Measurements from ENCODE around the gene RIC3.

The RIC3 gene

DNA sequence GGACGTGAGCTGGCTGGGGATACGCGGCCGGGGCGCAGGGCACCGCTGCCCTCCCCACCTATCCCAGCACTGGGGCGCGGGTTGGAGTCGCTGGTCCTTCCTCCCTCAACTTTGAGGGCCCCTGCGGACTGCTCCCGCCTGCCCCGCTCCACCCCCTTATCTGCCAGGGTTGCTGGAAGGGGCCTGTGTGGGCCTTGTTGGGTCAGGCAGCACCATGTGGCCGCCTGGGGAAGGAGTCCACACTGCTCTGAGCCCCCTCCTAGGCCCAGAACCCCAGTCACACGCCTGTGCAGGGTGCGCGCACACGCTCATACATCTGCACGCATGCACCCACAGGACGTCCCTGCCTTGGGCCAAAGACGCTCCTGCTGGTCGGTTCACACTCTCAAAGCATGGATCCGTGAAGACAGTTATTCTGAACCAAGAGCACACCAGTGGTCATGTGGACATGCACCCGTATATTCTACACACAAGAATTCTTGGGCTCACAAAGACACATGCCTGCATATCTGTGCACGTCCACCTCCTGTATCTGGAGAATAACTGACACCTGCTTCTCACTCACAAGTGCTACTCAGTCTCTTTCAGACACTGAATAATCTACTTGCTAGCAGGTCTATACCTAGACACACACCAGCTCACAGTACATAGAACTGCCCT is 87.1 kb downstream of the RIC3 start:
- Histone ChIP-seq H3K4me1 (ENCODE audit: control insufficient read depth, insufficient read depth, low read length) (peaks cover 16% of the 10 kb centered on the region), H3K27me3 (ENCODE audit: control insufficient read depth, insufficient read depth, low read length) (no peaks in the 10 kb centered on the region; the same call in 1 of the 2 replicates), H3K36me3 (ENCODE audit: control insufficient read depth, insufficient read depth, low read length) (no peaks in the 10 kb centered on the region), H3K4me3 (ENCODE audit: low read length) (peak overlapping the region; percentile 42; the same call in 1 of the 2 replicates), H3K27ac (ENCODE audit: low read length) (no peak overlapping the region), H3K9me3 (ENCODE audit: control insufficient read depth, insufficient read depth, low read length) (no peaks in the 10 kb centered on the region)
- no CpG with 5 or more reads among the region's 24 CpGs for WGBS (ENCODE audit: insufficient coverage, insufficient read length)
- no peak for DNase-seq (ENCODE audit: low read depth, low spot score)

DNA sequence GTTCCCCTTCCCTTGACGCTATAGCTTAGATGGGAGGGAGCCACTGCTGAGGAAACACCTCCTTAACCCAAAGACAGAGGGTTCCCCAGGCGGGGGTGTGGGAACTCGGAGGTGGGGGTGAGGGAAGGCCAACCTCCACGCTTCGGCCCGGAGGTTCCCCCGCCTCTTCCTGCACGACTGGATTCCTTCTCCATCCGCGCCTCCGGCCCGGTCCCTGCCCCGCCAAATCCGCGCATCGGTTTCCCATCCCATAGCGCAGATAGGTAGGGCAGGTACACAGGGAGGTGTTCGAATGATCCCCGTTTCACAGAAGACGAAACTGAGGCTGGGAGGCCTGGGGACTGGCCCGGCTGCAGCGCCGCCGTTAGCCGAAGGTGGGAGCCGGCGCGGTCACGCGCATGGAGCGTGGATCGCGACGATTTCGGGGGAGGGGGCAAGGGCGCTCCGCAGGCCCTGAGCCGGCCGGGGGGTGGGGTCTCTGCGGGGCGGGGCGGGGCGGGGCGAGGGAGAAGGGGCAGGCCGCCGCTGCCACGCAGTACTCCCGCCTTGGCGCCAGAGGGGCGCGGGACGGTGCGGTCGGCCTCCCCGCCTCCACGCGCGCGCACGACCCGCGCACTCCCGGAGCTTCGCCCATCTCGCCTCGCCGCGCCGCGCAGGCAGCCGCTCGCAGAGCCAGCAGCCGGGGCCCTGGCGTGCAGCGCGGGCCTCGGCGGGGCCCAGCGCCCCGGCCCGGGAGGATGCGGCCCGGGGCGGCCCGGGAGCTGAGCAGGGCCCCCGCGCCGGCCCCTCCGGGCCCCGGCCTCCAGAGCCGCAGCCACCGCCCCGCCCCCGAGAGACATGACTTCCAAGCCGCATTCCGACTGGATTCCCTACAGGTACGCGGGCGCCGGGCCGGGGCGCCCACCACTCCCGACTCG is 87.9 kb downstream of the RIC3 start, which contains the start of gene TUB:
TUB (plus strand) TSS at position 538 of the 917 bp plus-strand sequence; CDS start at position 838, 300 bp downstream.
- peaks cover 16% of the 10 kb centered on the region for H3K4me1 ChIP-seq (ENCODE audit: control insufficient read depth, insufficient read depth, low read length)
- no peak for DNase-seq (ENCODE audit: low read depth, low spot score)
- H3K36me3 ChIP-seq (ENCODE audit: control insufficient read depth, insufficient read depth, low read length) = no peaks in the 10 kb centered on the region
- H3K4me3 ChIP-seq (ENCODE audit: low read length) = peak within 1 kb of the TSS; percentile 42; the same call in 1 of the 2 replicates
- no peaks in the 10 kb centered on the region; the same call in 1 of the 2 replicates for H3K27me3 ChIP-seq (ENCODE audit: control insufficient read depth, insufficient read depth, low read length)
- WGBS (ENCODE audit: insufficient coverage, insufficient read length) = no CpG with 5 or more reads among the region's 104 CpGs
- H3K9me3 ChIP-seq (ENCODE audit: control insufficient read depth, insufficient read depth, low read length) = no peaks in the 10 kb centered on the region
- no peak within 1 kb of the TSS for H3K27ac ChIP-seq (ENCODE audit: low read length)

- WGBS (ENCODE audit: insufficient coverage, insufficient read length) = no CpG with 5 or more reads among the region's 24 CpGs
- Histone ChIP-seq H3K36me3 (ENCODE audit: control insufficient read depth, insufficient read depth, low read length) (no peaks in the 10 kb centered on the region), H3K4me3 (ENCODE audit: low read length) (no peak overlapping the region; the same call in 1 of the 2 replicates), H3K27me3 (ENCODE audit: control insufficient read depth, insufficient read depth, low read length) (no peaks in the 10 kb centered on the region; the same call in 1 of the 2 replicates), H3K9me3 (ENCODE audit: control insufficient read depth, insufficient read depth, low read length) (no peaks in the 10 kb centered on the region), H3K4me1 (ENCODE audit: control insufficient read depth, insufficient read depth, low read length) (peaks cover 14% of the 10 kb centered on the region), H3K27ac (ENCODE audit: low read length) (no peak overlapping the region)
- DNase-seq (ENCODE audit: low read depth, low spot score) = no peak
Measured at GRCh38 chr11:8080069-8080670, 88.7 kb downstream of the RIC3 start.

DNA sequence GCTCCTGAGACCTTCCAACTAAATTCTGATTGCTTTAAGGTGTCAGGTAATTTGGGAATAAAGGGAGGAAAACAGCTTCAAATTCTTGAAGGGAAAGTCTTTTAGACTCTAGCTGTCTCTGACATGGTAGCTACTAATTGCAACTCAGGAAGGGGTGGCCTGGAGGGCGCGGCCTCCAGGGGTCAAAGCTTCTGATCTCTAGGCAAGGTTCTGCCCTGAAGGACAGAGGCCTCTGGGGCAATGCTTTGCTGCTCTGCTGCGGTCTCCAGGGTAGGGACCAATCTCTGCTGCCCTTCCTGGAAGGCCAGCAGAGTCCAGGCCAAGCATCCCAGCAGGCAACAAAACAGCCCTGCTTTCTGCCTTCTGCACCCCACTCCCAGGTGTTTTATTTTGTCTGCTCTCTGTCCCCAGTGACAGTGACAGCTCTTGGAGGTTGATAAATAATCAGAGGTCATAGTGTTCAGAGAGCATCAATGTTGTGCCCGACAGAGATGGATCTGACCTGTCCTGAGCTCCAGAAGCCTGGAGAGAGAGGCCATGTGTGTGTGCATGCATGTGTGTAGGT is 89.6 kb downstream of the RIC3 start:
- Histone ChIP-seq H3K27me3 (ENCODE audit: control insufficient read depth, insufficient read depth, low read length) (no peaks in the 10 kb centered on the region; the same call in 1 of the 2 replicates), H3K36me3 (ENCODE audit: control insufficient read depth, insufficient read depth, low read length) (no peaks in the 10 kb centered on the region), H3K4me3 (ENCODE audit: low read length) (no peak overlapping the region), H3K4me1 (ENCODE audit: control insufficient read depth, insufficient read depth, low read length) (peaks cover 10% of the 10 kb centered on the region), H3K9me3 (ENCODE audit: control insufficient read depth, insufficient read depth, low read length) (no peaks in the 10 kb centered on the region), H3K27ac (ENCODE audit: low read length) (no peak overlapping the region)
- DNase-seq (ENCODE audit: low read depth, low spot score) = no peak
- WGBS (ENCODE audit: insufficient coverage, insufficient read length) = no CpG with 5 or more reads among the region's 4 CpGs

DNA sequence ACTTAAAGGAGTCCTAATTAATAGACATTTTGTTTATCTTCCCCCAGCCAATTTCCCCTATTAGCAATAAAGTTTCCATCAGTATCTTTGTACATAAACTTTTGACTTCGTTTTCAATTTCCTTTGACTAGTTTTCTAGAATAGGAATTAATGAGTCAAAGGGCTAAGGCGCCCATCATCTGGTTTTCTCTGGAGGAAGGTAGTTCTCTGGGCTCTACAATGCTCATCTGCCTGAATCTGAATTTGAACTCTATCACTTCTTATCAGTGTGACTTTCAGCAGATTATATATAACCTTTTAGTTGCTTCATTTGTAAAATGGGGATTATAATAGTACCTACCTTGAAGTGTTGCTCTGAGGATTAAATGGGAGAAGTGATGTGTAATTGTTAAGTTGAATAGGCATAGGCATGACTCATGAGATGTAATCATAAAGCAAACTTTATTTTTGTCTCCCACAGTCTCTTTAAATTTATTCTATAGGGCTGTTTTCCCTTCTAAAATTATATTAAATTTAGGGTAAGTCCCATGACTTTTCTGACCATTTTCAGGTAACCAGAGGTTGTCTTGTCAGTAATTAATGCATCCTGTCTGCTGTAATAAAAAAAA is 93.6 kb downstream of the RIC3 start:
- Histone ChIP-seq H3K4me1 (ENCODE audit: control insufficient read depth, insufficient read depth, low read length) (peaks cover 7% of the 10 kb centered on the region; the same call in 1 of the 2 replicates), H3K27ac (ENCODE audit: low read length) (no peak overlapping the region), H3K27me3 (ENCODE audit: control insufficient read depth, insufficient read depth, low read length) (no peaks in the 10 kb centered on the region), H3K4me3 (ENCODE audit: low read length) (no peak overlapping the region), H3K36me3 (ENCODE audit: control insufficient read depth, insufficient read depth, low read length) (no peaks in the 10 kb centered on the region), H3K9me3 (ENCODE audit: control insufficient read depth, insufficient read depth, low read length) (no peaks in the 10 kb centered on the region)
- DNase-seq (ENCODE audit: low read depth, low spot score) = no peak
- no CpG with 5 or more reads among the region's 2 CpGs for WGBS (ENCODE audit: insufficient coverage, insufficient read length)

DNA sequence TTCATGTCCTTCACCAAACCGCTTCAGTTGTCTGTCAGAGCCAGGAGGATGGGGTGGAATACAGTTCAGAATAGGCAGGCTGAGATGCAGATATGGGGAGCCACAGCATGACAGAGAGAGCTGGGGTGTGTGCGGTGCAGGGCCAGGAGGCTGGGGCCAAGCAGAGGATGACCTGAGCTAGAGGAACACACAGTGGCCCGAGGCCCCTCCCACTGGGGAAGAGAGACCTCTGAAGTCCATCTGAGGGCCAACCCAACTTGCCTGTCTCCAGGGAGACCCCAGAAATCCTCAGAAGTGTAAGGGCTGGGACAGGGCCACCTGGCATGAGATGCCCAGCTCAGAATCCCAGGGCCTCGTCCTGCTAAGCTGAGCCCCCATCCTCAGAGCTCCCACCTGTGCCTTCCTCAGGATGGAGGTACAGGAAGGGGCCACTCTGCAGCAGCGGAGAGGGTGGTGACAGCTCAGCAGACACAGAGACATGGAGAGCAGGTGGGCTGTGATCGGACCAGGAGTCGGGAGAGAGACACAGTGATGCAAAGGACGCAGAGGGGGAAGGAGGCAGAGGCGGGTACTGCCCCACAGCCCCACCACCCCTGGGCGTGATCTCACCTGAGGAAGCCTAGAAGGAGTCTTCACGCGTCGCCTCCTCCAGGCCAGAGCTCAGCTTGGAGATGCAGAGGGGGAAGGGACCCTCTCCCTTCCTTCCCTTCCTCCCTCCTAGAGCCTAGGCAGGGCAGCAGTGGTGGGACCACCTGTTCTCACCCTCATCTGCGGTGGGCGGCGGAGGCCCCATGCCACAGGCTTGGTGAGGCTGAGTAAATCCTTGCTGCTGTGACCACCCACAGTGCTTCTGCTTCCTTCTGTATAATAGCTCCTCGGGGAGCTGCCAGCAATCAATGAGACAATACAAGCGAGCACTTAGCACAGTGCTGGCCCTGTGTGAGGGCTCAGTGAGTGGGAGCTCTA is 96.9 kb downstream of the RIC3 start:
- H3K4me3 ChIP-seq (ENCODE audit: low read length) = no peak overlapping the region
- no peak overlapping the region for H3K27ac ChIP-seq (ENCODE audit: low read length)
- no peaks in the 10 kb centered on the region for H3K27me3 ChIP-seq (ENCODE audit: control insufficient read depth, insufficient read depth, low read length)
- no peaks in the 10 kb centered on the region for H3K36me3 ChIP-seq (ENCODE audit: control insufficient read depth, insufficient read depth, low read length)
- peaks cover 7% of the 10 kb centered on the region for H3K4me1 ChIP-seq (ENCODE audit: control insufficient read depth, insufficient read depth, low read length)
- DNase-seq (ENCODE audit: low read depth, low spot score) = no peak
- WGBS (ENCODE audit: insufficient coverage, insufficient read length) = no CpG with 5 or more reads among the region's 18 CpGs
- H3K9me3 ChIP-seq (ENCODE audit: control insufficient read depth, insufficient read depth, low read length) = no peaks in the 10 kb centered on the region

DNA sequence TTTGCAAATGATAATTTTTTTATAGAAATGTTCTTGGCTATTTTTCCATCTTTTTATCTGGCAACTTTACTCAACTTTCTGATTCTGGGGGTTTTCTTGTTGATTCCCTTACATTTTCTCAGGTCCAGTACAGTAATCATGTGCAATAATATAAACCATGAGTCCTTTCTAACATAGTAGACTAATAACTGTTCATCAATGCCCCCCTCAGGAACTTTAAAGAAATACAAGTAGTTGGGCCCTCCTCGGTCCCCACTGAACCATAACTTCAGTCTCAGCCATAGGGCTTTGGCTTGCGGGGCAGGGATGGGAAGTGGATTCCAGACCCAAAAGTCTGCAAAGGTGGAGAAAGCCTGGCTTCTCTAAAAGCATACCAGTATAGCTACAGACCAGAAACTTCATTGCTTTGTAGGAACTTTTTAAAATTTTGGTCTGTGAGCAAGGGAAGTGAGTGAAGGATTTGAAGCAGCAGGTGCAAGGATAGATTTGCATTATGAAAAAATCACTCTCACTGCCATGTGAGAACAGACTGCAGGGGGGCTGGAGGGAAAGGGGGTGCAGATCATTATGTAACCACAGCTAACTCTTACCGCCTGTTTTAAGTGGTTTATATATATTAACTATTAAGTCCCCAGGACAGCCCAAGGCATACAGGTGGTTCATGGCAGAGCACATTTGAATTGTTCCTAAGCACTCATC is 98.3 kb downstream of the RIC3 start:
- H3K27ac ChIP-seq (ENCODE audit: low read length) = no peak overlapping the region
- H3K9me3 ChIP-seq (ENCODE audit: control insufficient read depth, insufficient read depth, low read length) = no peaks in the 10 kb centered on the region
- DNase-seq (ENCODE audit: low read depth, low spot score) = no peak
- no peaks in the 10 kb centered on the region for H3K36me3 ChIP-seq (ENCODE audit: control insufficient read depth, insufficient read depth, low read length)
- no peak overlapping the region for H3K4me3 ChIP-seq (ENCODE audit: low read length)
- H3K27me3 ChIP-seq (ENCODE audit: control insufficient read depth, insufficient read depth, low read length) = no peaks in the 10 kb centered on the region
- no CpG with 5 or more reads among the region's 3 CpGs for WGBS (ENCODE audit: insufficient coverage, insufficient read length)
- H3K4me1 ChIP-seq (ENCODE audit: control insufficient read depth, insufficient read depth, low read length) = peaks cover 8% of the 10 kb centered on the region

- Histone ChIP-seq H3K4me3 (ENCODE audit: low read length) (no peak overlapping the region), H3K4me1 (ENCODE audit: control insufficient read depth, insufficient read depth, low read length) (peaks cover 8% of the 10 kb centered on the region), H3K27me3 (ENCODE audit: control insufficient read depth, insufficient read depth, low read length) (no peaks in the 10 kb centered on the region), H3K27ac (ENCODE audit: low read length) (no peak overlapping the region), H3K9me3 (ENCODE audit: control insufficient read depth, insufficient read depth, low read length) (no peaks in the 10 kb centered on the region), H3K36me3 (ENCODE audit: control insufficient read depth, insufficient read depth, low read length) (no peaks in the 10 kb centered on the region)
- no peak for DNase-seq (ENCODE audit: low read depth, low spot score)
- no CpG with 5 or more reads among the region's 8 CpGs for WGBS (ENCODE audit: insufficient coverage, insufficient read length)
Measured at GRCh38 chr11:8069771-8070170, 99.1 kb downstream of the RIC3 start.
